HG03108 (cell line): ENCODE results near the gene RIN3.
"Not testable (repeated sequence)": the region's sequence is repeated elsewhere in the genome, so short reads cannot be mapped to it uniquely, and the experiment has no call there.

Source experiments
- ATAC-seq: cut with Tn5 transposase; IDR thresholded peaks from one replicate; pipeline ENCODE4 v1.9.1; 2021; ENCODE audit warnings: moderate library complexity; ENCODE audit not compliant: unreplicated experiment

The RIN3 gene

GRCh38 chr14:92525322-92526095 is 11.9 kb downstream of the RIN3 start:
- no peak for ATAC-seq

DNA sequence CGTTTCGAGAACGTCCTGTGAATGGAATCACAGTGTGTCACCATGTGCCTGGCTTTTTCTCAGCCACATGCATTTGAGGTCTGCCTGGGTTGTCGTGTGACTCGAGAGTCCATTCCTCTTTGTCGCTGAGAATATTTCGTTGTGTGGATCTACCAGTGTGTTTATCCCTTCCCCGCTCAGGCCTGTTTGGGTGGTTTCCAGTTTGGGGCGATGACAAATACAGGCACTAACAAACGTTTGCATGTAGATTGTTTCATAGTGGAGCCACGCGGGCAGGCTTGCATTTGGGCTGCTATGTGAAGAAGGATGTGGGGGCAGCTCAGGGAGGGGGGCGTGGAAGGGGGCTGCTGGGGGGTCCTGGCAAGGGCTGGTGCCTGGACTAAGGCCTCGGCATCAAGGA is 14.1 kb downstream of the RIN3 start:
- no peak for ATAC-seq

GRCh38 chr14:92528486-92529100 is 15.0 kb downstream of the RIN3 start:
- no peak for ATAC-seq

- no peak for ATAC-seq
These were observed 16.3 kb downstream of the RIN3 start for GRCh38 chr14:92529903-92530302.

- ATAC-seq: no peak
These were observed 17.7 kb downstream of the RIN3 start for GRCh38 chr14:92531106-92531873.

DNA sequence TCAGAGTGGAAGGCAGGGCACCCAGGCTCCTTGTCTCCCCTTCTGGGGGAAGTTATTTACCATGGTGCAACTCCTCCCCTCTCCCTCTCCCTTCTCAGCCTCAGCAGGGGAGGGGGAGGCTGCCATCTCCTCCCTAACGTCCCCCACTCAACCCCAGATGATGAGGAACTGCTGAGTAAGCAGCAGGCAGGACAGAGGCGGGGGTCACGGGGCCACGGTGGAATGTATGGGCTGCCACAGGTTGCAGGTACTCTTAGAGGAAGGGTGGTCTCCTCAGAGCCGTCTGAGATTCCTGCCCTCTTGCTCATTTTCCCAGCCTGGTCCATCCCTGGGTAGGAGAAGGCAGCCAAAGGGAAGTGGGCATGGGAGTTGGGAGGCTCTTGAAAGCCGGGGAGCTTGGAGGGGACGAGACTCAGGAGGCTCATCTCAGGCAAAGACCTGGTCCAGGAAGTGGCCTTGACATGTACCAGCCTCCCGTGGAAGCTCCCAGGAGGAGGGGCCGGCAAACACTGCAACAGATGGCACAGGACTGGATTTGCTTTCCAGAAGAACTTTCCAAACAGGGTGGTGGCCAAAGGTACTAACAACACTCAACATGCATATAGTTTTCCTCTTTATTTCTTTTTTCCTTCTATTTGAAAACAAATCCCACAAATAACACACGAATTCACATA is 19.0 kb downstream of the RIN3 start:
- ATAC-seq: no peak

- ATAC-seq: no peak
These were observed 21.5 kb downstream of the RIN3 start for GRCh38 chr14:92534932-92535643.

- ATAC-seq: not testable (repeated sequence)
These were observed 22.6 kb downstream of the RIN3 start for GRCh38 chr14:92536231-92536630.

DNA sequence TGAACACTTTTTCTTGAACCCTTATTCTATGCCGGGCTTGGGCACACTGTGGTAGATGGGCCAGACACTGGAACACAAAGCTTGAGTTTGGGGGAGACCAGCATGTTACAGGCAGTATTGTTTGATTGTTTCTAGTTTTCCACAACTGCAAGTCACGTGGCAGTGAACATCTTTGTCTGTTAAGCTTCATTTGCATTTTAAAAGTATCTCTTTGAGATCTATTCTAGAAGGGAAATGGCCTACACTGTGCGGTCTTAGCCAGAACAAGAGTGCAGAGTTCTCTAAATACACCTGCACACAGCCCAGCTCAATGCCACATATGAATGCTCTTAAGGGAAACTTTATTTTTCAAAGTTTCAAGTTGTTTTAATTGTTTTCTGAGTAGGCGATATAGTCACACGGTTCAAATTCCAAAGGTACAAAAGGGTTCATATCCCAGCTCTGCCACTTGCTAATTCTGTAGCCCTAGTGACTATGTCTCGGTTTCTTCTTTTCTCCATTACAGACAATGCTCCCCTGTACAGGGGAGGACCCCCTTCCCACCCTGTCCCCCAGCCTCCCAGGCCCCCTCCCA is 24.9 kb downstream of the RIN3 start:
- peak; percentile 68 for ATAC-seq

GRCh38 chr14:92539419-92539818 is 25.8 kb downstream of the RIN3 start:
- ATAC-seq: no peak

- peak; percentile 36 for ATAC-seq
These were observed 26.3 kb downstream of the RIN3 start for GRCh38 chr14:92539875-92540274.

DNA sequence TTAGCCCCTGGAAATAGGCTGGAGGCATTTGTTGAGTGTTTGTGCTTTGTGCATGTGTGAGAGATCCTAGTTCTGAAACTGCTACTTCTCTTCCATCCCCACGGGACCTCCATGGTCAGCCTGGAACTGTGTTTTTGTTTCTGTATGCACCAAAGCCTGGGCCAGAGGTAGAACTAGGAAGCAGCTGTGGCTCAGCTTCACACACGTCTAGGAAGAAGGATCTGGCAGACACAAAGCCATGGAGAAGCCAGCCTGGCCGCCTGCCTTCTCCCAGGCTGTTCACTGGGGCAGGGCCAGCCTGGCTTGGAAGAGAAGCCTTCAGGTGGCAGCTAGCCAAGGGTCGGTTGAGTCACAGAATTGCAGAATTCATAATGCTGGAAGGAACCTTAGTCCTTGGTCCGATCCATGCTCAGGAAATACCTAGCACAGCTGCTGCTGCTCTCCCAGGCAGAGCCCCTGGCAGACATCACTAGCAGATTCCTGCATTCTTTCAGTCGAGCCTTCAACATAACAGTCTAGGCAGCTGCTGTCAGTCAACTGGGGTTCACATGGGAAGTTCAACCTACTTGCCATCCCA is 27.0 kb downstream of the RIN3 start:
- no peak for ATAC-seq

GRCh38 chr14:92542766-92543554 is 29.4 kb downstream of the RIN3 start:
- ATAC-seq: no peak

GRCh38 chr14:92544051-92544720 is 30.6 kb downstream of the RIN3 start:
- no peak for ATAC-seq

DNA sequence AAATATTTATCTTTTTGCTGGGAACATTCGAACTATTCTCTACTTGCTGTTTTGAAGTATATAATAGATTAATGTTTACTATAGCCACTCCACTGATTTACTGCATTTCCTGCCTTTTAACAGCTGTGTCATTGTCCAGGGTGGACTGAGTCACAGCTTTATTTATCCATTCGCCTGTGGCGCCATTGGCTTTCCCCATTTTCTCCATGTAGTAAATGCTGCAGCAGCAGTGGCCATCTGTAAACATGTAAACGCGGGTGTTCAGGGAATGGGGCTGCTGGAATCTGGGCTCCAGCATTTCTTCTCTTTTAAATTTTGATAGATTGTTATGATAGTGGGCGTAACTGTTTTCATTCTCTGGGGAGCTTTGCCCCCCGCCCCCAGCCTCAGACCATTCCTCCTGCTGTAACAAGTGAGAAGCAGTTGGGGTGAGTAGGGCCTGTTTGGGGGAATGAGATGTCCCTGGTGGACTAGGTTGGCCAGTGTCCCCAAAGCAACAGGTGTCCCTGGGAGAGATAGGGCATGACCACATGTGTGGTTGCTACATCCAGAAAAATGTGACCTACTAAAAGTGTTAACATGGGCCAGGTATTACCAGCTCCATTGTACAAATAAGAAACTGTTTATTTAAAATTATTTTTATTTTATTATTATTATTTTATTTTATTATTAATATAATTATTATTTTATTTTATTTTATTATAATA is 32.9 kb downstream of the RIN3 start:
- no peak for ATAC-seq

DNA sequence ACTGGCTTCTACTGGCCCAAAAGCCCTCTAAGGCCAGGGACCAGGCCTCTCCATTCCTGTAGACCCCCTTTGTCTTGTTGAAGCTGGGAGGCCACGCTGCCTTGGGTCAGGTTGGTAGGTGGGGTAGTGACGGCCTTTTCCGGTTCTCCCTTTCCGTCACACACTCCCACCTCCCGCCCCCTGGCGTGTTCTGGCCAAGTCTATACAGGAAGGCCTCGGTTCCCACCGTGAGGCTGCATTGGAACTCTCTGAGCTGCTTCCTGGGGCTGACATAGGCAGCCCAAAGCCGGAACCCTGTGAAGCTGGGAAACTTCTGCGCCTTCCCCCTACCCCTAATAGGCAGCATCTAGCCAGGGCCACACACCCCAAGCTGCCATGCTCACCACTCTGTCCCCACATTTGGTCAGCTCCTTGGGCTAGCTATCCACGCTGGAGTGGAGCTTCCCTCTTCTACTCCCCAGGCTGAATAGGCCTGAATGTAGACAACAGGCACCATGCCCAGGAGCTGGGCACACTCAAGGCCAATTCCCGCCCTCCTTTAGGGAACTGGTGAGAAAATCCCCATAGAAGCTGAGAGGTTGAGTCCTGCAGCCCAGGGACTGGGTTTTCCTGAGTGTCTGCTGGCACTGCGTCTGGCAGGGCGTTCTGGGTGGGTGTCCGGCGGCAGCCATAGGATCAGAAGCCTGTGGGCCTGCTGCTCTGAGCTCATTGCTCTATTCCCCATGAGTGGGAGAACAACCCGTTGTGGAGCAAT is 35.7 kb downstream of the RIN3 start:
- ATAC-seq: no peak

DNA sequence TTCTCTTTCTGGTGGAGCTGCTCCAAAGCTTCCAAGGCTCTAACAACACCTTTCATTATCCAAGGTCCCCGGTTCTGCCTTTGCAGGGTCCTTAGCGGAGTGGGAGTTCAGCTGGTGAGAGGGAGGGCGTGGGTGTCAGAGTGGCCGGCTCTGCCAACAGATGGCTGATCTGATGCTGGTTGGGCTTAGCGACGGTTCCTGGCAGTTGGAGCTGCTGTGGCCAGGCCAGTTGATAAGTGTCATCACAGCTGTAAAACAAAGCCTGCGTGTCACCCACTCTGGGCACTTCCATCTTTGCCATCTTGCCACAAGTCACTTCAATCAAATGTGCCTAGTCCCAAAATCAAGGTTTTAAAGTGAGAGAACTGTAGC is 36.3 kb downstream of the RIN3 start:
- no peak for ATAC-seq
